ENCODE measurements around the gene BAG3. TPM values are rescaled to one million over a fixed set of nuclear protein-coding genes. Genes with fewer than 3 reads are reported as not detected.
"Not testable (repeated sequence)": the region's sequence is repeated elsewhere in the genome, so short reads cannot be mapped to it uniquely, and the experiment has no call there.

The BAG3 gene
- total and polyA plus RNA-seq, 12 donors: 42.5 to 193 (median 145) TPM

- no peak overlapping the region for H3K4me3 ChIP-seq
- no peak for TF ChIP-seq CTCF (IDR thresholded peaks at IDR 0.05)
- DNase-seq (no peak), ATAC-seq (no peak)
- 81 to 82% methylated on average over 2 of the region's 2 CpGs for WGBS, 2 donors
- intact Hi-C loops (cut with DNase I): no loop called here
- peaks cover 0 to 16% (median 0%) of the 10 kb centered on the region in 11 donors for H3K9me3 ChIP-seq
- no peak overlapping the region for H3K27ac ChIP-seq
- no peaks in the 10 kb centered on the region for H3K27me3 ChIP-seq
- no peaks in the 10 kb centered on the region for H3K36me3 ChIP-seq
- H3K4me1 ChIP-seq: peaks cover 0 to 27% (median 0%) of the 10 kb centered on the region in 9 donors
These were observed 51.4 kb downstream of the BAG3 start for GRCh38 chr10:119702583-119702982.

- Histone ChIP-seq H3K4me1 (peaks cover 0 to 27% (median 0%) of the 10 kb centered on the region in 9 donors), H3K27me3 (no peaks in the 10 kb centered on the region), H3K4me3 (no peak overlapping the region), H3K27ac (no peak overlapping the region), H3K36me3 (no peaks in the 10 kb centered on the region), H3K9me3 (peaks cover 0 to 16% (median 0%) of the 10 kb centered on the region in 11 donors)
- intact Hi-C loops (cut with DNase I): no loop called here
- no peak for TF ChIP-seq CTCF (IDR thresholded peaks at IDR 0.05)
- no peak for DNase-seq
- WGBS, 2 donors: 85% methylated on average over 9 of the region's 9 CpGs
- no peak for ATAC-seq
These were observed 52.8 kb downstream of the BAG3 start for GRCh38 chr10:119703903-119704508.

- no peak for ATAC-seq
- intact Hi-C loops (cut with DNase I): no loop called here
- peak overlapping the region in 1 of 10 donors; percentile 63 for H3K27ac ChIP-seq
- H3K4me1 ChIP-seq: peaks cover 0 to 23% (median 0%) of the 10 kb centered on the region in 9 donors
- DNase-seq: no peak
- no peaks in the 10 kb centered on the region for H3K36me3 ChIP-seq
- no peaks in the 10 kb centered on the region for H3K27me3 ChIP-seq
- no peak for TF ChIP-seq CTCF (IDR thresholded peaks at IDR 0.05)
- H3K4me3 ChIP-seq: no peak overlapping the region
- WGBS, 2 donors: 90 to 93% methylated on average over 3 of the region's 3 CpGs
- H3K9me3 ChIP-seq: peaks cover 0 to 16% (median 0%) of the 10 kb centered on the region in 11 donors
These were observed 54.3 kb downstream of the BAG3 start for GRCh38 chr10:119705434-119705831.

- Histone ChIP-seq H3K9me3 (peaks cover 0 to 16% (median 0%) of the 10 kb centered on the region in 11 donors), H3K36me3 (no peaks in the 10 kb centered on the region), H3K4me3 (no peak overlapping the region), H3K27ac (no peak overlapping the region), H3K4me1 (peaks cover 0 to 21% (median 0%) of the 10 kb centered on the region in 9 donors), H3K27me3 (no peaks in the 10 kb centered on the region)
- TF ChIP-seq CTCF (IDR thresholded peaks at IDR 0.05): no peak
- ATAC-seq (no peak), DNase-seq (no peak)
- 74 to 75% methylated on average over 7 of the region's 7 CpGs for WGBS, 2 donors
- intact Hi-C loops (cut with DNase I): no loop called here
These were observed 55.5 kb downstream of the BAG3 start for GRCh38 chr10:119706521-119707278.

GRCh38 chr10:119707331-119707730 is 56.2 kb downstream of the BAG3 start:
- DNase-seq; H3K4me3 ChIP-seq; H3K27me3 ChIP-seq; ATAC-seq; H3K36me3 ChIP-seq; intact Hi-C loops (cut with DNase I); H3K27ac ChIP-seq: not testable (repeated sequence)
- WGBS, 2 donors: 84 to 91% methylated on average over 5 of the region's 5 CpGs
- peaks cover 0 to 16% (median 0%) of the 10 kb centered on the region in 11 donors for H3K9me3 ChIP-seq
- H3K4me1 ChIP-seq: peaks cover 0 to 18% (median 0%) of the 10 kb centered on the region in 9 donors

GRCh38 chr10:119710935-119711334 is 59.8 kb downstream of the BAG3 start:
- not testable (repeated sequence) for H3K4me1 ChIP-seq

More at GRCh38 chr10:119710935-119711334, 59.8 kb downstream of the BAG3 start:
- H3K36me3 ChIP-seq; intact Hi-C loops (cut with DNase I); H3K27ac ChIP-seq; H3K27me3 ChIP-seq; DNase-seq; ATAC-seq; H3K4me3 ChIP-seq: not testable (repeated sequence)
- WGBS, 2 donors: 66 to 80% methylated on average over 1 of the region's 1 CpG
- peaks cover 0 to 16% (median 0%) of the 10 kb centered on the region in 11 donors for H3K9me3 ChIP-seq

Data from heart right ventricle (tissue), 16 donors.